ENCODE data around the gene THSD8.
A peak's percentile ranks its signal among the peaks of the same experiment; 100 is the strongest.
"Not testable (repeated sequence)": the region's sequence is repeated elsewhere in the genome, so short reads cannot be mapped to it uniquely, and the experiment has no call there.

The THSD8 gene

GRCh38 chr19:12792051-12792852, 9.6 kb upstream of the THSD8 start:
- peak; percentile 52 for DNase-seq

GRCh38 chr19:12792853-12793289, 9.0 kb upstream of the THSD8 start:
- DNase-seq = no peak

- DNase-seq = peak; percentile 95
Observed at GRCh38 chr19:12793290-12794195, 8.3 kb upstream of the THSD8 start.

- no peak for DNase-seq
Observed at GRCh38 chr19:12794196-12794941, 7.5 kb upstream of the THSD8 start.

- DNase-seq = no peak
Observed at GRCh38 chr19:12794971-12795381, 6.9 kb upstream of the THSD8 start.

- DNase-seq = peak; percentile 83
Observed at GRCh38 chr19:12796146-12797071, 5.5 kb upstream of the THSD8 start.

- no peak for DNase-seq
Observed at GRCh38 chr19:12797141-12797587, 4.7 kb upstream of the THSD8 start.

GRCh38 chr19:12797607-12798006, 4.3 kb upstream of the THSD8 start:
- DNase-seq = not testable (repeated sequence)

GRCh38 chr19:12799742-12800465, 2.0 kb upstream of the THSD8 start:
- no peak for DNase-seq

- no peak for DNase-seq
Observed at GRCh38 chr19:12800466-12800770, 1.5 kb upstream of the THSD8 start.

- no peak for DNase-seq
Observed at GRCh38 chr19:12800923-12801465, 875 bp upstream of the THSD8 start.

GRCh38 chr19:12802267-12803106, 618 bp downstream of the THSD8 start:
- DNase-seq = no peak

- no peak for DNase-seq
Observed at GRCh38 chr19:12804051-12804450, 2.2 kb downstream of the THSD8 start.

- peak; percentile 91 for DNase-seq
Observed at GRCh38 chr19:12806242-12807081, 4.6 kb downstream of the THSD8 start, which contains the start of gene RNASEH2A. RNASEH2A (plus strand) TSS chr19:12806584; CDS start chr19:12806674, 90 bp downstream.

- no peak for DNase-seq
Observed at GRCh38 chr19:12815088-12815487, 13.2 kb downstream of the THSD8 start.

- not testable (repeated sequence) for DNase-seq
Observed at GRCh38 chr19:12817188-12817587, 15.3 kb downstream of the THSD8 start.

- not testable (repeated sequence) for DNase-seq
Observed at GRCh38 chr19:12817810-12818209, 15.9 kb downstream of the THSD8 start.

GRCh38 chr19:12821761-12822160, 19.9 kb downstream of the THSD8 start:
- no peak for DNase-seq

Measured in fibroblast of skin of scalp (primary cell).